ENCODE measurements around the gene SLC66A3. TPM values are rescaled to one million over a fixed set of nuclear protein-coding genes. Genes with fewer than 3 reads are reported as not detected.

SLC66A3 gene
- total RNA-seq, 1 donor from 2014 or later: 14.3 TPM

DNA sequence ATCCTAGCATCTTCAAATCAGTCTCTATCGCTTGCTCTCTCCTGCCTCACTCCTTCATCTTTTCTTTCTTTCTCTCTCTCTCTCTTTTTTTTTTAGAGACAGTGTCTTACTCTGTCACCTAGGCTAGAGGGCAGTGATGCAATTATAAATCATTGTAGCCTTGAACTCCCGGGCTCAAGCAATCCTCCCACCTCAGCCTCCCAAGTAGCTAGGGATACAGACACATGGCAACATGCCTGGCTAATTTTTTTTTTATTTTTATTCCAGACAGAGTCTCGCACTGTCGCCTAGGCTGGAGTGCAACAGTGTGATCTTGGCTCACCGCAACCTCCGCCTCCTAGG lies 10.6 kb upstream of the SLC66A3 start:
- no peaks in the 10 kb centered on the region for H3K4me1 ChIP-seq (ENCODE audit: insufficient read depth, low read length)
- Mint-ChIP-seq H3K27me3 (ENCODE audit: low read depth, unreplicated experiment) (peaks cover 23% of the 10 kb centered on the region), H3K36me3 (ENCODE audit: low read depth, unreplicated experiment) (peaks cover 2% of the 10 kb centered on the region), H3K9me3 (ENCODE audit: unreplicated experiment) (no peaks in the 10 kb centered on the region), H3K4me3 (ENCODE audit: unreplicated experiment) (no peak overlapping the region), H3K4me1 (ENCODE audit: low read depth, unreplicated experiment) (no peaks in the 10 kb centered on the region), H3K27ac (ENCODE audit: unreplicated experiment) (no peak overlapping the region)
- peaks cover 2% of the 10 kb centered on the region for H3K9me3 ChIP-seq (ENCODE audit: insufficient read depth, low read depth, low read length)
- H3K27me3 ChIP-seq (ENCODE audit: insufficient read depth, low read length): peaks cover 6% of the 10 kb centered on the region
- no peaks in the 10 kb centered on the region for H3K79me2 ChIP-seq (ENCODE audit: insufficient read depth, low read length)
- no peak overlapping the region for H3K4me2 ChIP-seq (ENCODE audit: low read length)
- H3K9ac ChIP-seq (ENCODE audit: low read length): no peak overlapping the region
- H3K27ac ChIP-seq (ENCODE audit: low read depth, low read length): no peak overlapping the region
- H4K20me1 ChIP-seq (ENCODE audit: insufficient read depth, low read length): no peaks in the 10 kb centered on the region
- H2AFZ ChIP-seq (ENCODE audit: low read depth, low read length): no peak overlapping the region
- DNase-seq (ENCODE audit: low read depth) (no peak), FAIRE-seq (no peak)
- no peaks in the 10 kb centered on the region for H3K36me3 ChIP-seq (ENCODE audit: insufficient read depth, low read length)
- H3K4me3 ChIP-seq (ENCODE audit: insufficient read depth, low read depth, low read length): no peak overlapping the region
- TF ChIP-seq, protein P1, sequence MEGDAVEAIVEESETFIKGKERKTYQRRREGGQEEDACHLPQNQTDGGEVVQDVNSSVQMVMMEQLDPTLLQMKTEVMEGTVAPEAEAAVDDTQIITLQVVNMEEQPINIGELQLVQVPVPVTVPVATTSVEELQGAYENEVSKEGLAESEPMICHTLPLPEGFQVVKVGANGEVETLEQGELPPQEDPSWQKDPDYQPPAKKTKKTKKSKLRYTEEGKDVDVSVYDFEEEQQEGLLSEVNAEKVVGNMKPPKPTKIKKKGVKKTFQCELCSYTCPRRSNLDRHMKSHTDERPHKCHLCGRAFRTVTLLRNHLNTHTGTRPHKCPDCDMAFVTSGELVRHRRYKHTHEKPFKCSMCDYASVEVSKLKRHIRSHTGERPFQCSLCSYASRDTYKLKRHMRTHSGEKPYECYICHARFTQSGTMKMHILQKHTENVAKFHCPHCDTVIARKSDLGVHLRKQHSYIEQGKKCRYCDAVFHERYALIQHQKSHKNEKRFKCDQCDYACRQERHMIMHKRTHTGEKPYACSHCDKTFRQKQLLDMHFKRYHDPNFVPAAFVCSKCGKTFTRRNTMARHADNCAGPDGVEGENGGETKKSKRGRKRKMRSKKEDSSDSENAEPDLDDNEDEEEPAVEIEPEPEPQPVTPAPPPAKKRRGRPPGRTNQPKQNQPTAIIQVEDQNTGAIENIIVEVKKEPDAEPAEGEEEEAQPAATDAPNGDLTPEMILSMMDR (IDR thresholded peaks at IDR 0.05; ENCODE audit: insufficient read depth, low read depth, low read length): no peak
- TF ChIP-seq EZH2 (IDR thresholded peaks at IDR 0.05; ENCODE audit: insufficient read depth, low read length): no peak

DNA sequence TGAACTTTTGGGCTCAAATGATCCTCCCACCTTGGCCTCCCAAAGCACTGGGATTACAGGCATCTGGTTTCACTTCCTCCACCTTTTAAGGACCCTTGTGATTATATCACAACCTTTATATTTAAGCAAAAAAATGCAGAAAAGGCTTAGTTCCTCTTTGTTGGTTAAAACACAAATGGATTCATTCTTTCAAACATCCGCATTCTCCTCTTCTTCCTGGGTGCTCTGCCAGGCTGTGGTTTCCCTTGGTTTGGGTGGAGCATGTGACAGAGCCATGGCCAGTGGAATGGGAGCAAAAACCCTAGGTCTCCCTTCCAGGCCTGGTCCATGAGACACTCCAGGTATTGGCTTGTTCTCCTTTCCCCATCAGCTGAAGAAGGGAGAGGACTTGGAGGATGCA lies 9.9 kb upstream of the SLC66A3 start:
- no peaks in the 10 kb centered on the region for H3K4me1 ChIP-seq (ENCODE audit: insufficient read depth, low read length)
- no peak overlapping the region for H3K4me3 Mint-ChIP-seq (ENCODE audit: unreplicated experiment)
- peaks cover 6% of the 10 kb centered on the region for H3K27me3 ChIP-seq (ENCODE audit: insufficient read depth, low read length)
- no peaks in the 10 kb centered on the region for H3K9me3 Mint-ChIP-seq (ENCODE audit: unreplicated experiment)
- no peak overlapping the region for H2AFZ ChIP-seq (ENCODE audit: low read depth, low read length)
- H3K36me3 ChIP-seq (ENCODE audit: insufficient read depth, low read length): no peaks in the 10 kb centered on the region
- no peak overlapping the region for H3K27ac Mint-ChIP-seq (ENCODE audit: unreplicated experiment)
- DNase-seq (ENCODE audit: low read depth) (no peak), FAIRE-seq (no peak)
- no peak overlapping the region for H3K4me2 ChIP-seq (ENCODE audit: low read length)
- no peaks in the 10 kb centered on the region for H3K79me2 ChIP-seq (ENCODE audit: insufficient read depth, low read length)
- TF ChIP-seq, protein P1 (IDR thresholded peaks at IDR 0.05; ENCODE audit: insufficient read depth, low read depth, low read length): no peak
- no peak for TF ChIP-seq EZH2 (IDR thresholded peaks at IDR 0.05; ENCODE audit: insufficient read depth, low read length)
- no peaks in the 10 kb centered on the region for H4K20me1 ChIP-seq (ENCODE audit: insufficient read depth, low read length)
- H3K27me3 Mint-ChIP-seq (ENCODE audit: low read depth, unreplicated experiment): peaks cover 23% of the 10 kb centered on the region
- H3K4me1 Mint-ChIP-seq (ENCODE audit: low read depth, unreplicated experiment): no peaks in the 10 kb centered on the region
- no peak overlapping the region for H3K27ac ChIP-seq (ENCODE audit: low read depth, low read length)
- no peak overlapping the region for H3K9ac ChIP-seq (ENCODE audit: low read length)
- peaks cover 2% of the 10 kb centered on the region for H3K36me3 Mint-ChIP-seq (ENCODE audit: low read depth, unreplicated experiment)
- H3K4me3 ChIP-seq (ENCODE audit: insufficient read depth, low read depth, low read length): no peak overlapping the region
- peaks cover 2% of the 10 kb centered on the region for H3K9me3 ChIP-seq (ENCODE audit: insufficient read depth, low read depth, low read length)

DNA sequence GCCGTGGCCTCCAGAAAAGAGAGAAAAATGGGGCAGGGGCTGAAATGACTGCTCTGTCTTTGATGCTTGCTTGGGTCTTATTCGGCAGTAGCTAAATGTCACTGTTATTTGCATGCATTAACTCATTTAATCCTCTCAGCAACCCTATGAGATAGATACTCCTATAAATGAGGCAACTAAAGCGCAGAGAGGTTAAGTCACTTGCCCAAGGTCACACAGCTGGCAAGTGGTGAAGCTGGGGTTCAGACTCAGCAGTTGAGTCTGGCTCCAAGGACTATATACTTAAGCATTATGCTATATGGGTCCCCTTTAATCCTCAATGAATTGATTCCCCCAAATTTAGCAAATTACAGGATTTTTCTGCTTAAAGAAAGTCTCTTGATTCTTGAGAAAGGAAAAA lies 9.2 kb upstream of the SLC66A3 start:
- Histone ChIP-seq H3K4me1 (ENCODE audit: insufficient read depth, low read length) (no peaks in the 10 kb centered on the region), H4K20me1 (ENCODE audit: insufficient read depth, low read length) (no peaks in the 10 kb centered on the region), H3K4me2 (ENCODE audit: low read length) (no peak overlapping the region), H2AFZ (ENCODE audit: low read depth, low read length) (no peak overlapping the region), H3K79me2 (ENCODE audit: insufficient read depth, low read length) (no peaks in the 10 kb centered on the region), H3K4me3 (ENCODE audit: insufficient read depth, low read depth, low read length) (no peak overlapping the region), H3K9me3 (ENCODE audit: insufficient read depth, low read depth, low read length) (peaks cover 2% of the 10 kb centered on the region), H3K27me3 (ENCODE audit: insufficient read depth, low read length) (peaks cover 6% of the 10 kb centered on the region), H3K9ac (ENCODE audit: low read length) (no peak overlapping the region), H3K36me3 (ENCODE audit: insufficient read depth, low read length) (no peaks in the 10 kb centered on the region), H3K27ac (ENCODE audit: low read depth, low read length) (no peak overlapping the region)
- Mint-ChIP-seq H3K4me1 (ENCODE audit: low read depth, unreplicated experiment) (no peaks in the 10 kb centered on the region), H3K9me3 (ENCODE audit: unreplicated experiment) (no peaks in the 10 kb centered on the region), H3K27ac (ENCODE audit: unreplicated experiment) (no peak overlapping the region), H3K27me3 (ENCODE audit: low read depth, unreplicated experiment) (peaks cover 26% of the 10 kb centered on the region), H3K36me3 (ENCODE audit: low read depth, unreplicated experiment) (peaks cover 2% of the 10 kb centered on the region), H3K4me3 (ENCODE audit: unreplicated experiment) (no peak overlapping the region)
- DNase-seq (ENCODE audit: low read depth) (no peak), FAIRE-seq (no peak)
- TF ChIP-seq EZH2 (IDR thresholded peaks at IDR 0.05; ENCODE audit: insufficient read depth, low read length): no peak
- TF ChIP-seq, protein P1 (IDR thresholded peaks at IDR 0.05; ENCODE audit: insufficient read depth, low read depth, low read length): no peak

All from astrocyte (in vitro differentiated cells and primary cell).